ENCODE results near the gene CCR2.

DNA sequence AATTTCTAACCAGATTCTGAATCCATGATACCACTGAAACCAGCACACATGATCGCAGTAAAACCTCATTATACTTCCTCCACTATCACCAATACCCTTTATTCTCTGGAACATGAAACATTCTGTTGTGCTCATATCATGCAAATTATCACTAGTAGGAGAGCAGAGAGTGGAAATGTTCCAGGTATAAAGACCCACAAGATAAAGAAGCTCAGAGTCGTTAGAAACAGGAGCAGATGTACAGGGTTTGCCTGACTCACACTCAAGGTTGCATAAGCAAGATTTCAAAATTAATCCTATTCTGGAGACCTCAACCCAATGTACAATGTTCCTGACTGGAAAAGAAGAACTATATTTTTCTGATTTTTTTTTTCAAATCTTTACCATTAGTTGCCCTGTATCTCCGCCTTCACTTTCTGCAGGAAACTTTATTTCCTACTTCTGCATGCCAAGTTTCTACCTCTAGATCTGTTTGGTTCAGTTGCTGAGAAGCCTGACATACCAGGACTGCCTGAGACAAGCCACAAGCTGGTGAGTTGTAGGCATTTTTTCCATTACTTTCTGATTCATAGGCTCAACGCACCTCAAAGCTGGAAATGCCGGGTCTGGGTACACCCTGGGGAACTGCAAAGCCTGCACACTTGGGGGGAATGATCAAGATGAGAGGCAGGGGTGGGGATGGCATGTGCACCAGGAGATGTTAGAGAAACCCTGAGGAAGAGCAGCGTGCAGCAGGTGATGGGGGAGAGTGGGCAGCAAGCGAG, at the start of gene CCR2:
- TF ChIP-seq ZNF596 (tag by site-specific recombination; IDR thresholded peaks at IDR 0.05) (no peak), ZNF391 (tag by site-specific recombination; IDR thresholded peaks at IDR 0.05; ENCODE audit: borderline replicate concordance, low read depth) (no peak), ZNF19 (tag by site-specific recombination; IDR thresholded peaks at IDR 0.05; ENCODE audit: low read depth) (no peak), REPIN1 (tag by site-specific recombination; IDR thresholded peaks at IDR 0.05; ENCODE audit: low read depth) (no peak), ZNF133 (tag by site-specific recombination; IDR thresholded peaks at IDR 0.05) (no peak), GLI4 (tag by site-specific recombination; IDR thresholded peaks at IDR 0.05) (no peak), RBAK (tag by site-specific recombination; IDR thresholded peaks at IDR 0.05) (no peak), ZNF549 (tag by site-specific recombination; IDR thresholded peaks at IDR 0.05) (no peak)
- TF ChIP-seq, protein P1, sequence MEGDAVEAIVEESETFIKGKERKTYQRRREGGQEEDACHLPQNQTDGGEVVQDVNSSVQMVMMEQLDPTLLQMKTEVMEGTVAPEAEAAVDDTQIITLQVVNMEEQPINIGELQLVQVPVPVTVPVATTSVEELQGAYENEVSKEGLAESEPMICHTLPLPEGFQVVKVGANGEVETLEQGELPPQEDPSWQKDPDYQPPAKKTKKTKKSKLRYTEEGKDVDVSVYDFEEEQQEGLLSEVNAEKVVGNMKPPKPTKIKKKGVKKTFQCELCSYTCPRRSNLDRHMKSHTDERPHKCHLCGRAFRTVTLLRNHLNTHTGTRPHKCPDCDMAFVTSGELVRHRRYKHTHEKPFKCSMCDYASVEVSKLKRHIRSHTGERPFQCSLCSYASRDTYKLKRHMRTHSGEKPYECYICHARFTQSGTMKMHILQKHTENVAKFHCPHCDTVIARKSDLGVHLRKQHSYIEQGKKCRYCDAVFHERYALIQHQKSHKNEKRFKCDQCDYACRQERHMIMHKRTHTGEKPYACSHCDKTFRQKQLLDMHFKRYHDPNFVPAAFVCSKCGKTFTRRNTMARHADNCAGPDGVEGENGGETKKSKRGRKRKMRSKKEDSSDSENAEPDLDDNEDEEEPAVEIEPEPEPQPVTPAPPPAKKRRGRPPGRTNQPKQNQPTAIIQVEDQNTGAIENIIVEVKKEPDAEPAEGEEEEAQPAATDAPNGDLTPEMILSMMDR (tag by site-specific recombination; IDR thresholded peaks at IDR 0.05): no peak

Data from HEK293 (cell line).